CD4-positive, alpha-beta T cell (primary cell): ENCODE data around the gene SASH1. TPM values are rescaled to one million over a fixed set of nuclear protein-coding genes. Genes with fewer than 3 reads are reported as not detected.

Experiments used
- ATAC-seq: fragments of 200-7000 bp; cut with Tn5 transposase; one replicate; pipeline ENCODE4 v1.10.0; 2022; ENCODE audit warnings: mild to moderate bottlenecking; ENCODE audit not compliant: poor library complexity
- CTCF ChIA-PET: fragments of 350-600 bp; sonication (Branson Sonifier 250); formaldehyde crosslinking; loops from one replicate; lab custom pipeline; 2021; ENCODE audit warnings: antibody characterized with exemption, inconsistent platforms; lab: Charles Lee
- POLR2A ChIA-PET: fragments of 350-600 bp; sonication (Branson Sonifier 250); formaldehyde crosslinking; loops from one replicate; lab custom pipeline; 2021; ENCODE audit warnings: antibody characterized with exemption, inconsistent platforms; lab: Charles Lee
- DNase-seq, 14 experiments: peaks; one replicate each; pipeline ENCODE4 v3.0.0-alpha.2; 2013 to 2020; ENCODE audit warnings: mixed read lengths in 2 of 14
- H3K27ac ChIP-seq, 2 donors: one replicate each; pipeline versions ENCODE4 v1.5.1 to v1.7.0; 2013; ENCODE audit warnings: low read length in 2 of 2, low read depth in 1 of 2, mild to moderate bottlenecking in 1 of 2
- H3K27me3 ChIP-seq, 2 experiments: 1 replicate in 1 of 2; 2 replicates in 1 of 2; pipeline versions ENCODE4 v1.6.1 to v1.7.0; 2013; ENCODE audit warnings: low read length in 2 of 2, control low read depth in 1 of 2, mild to moderate bottlenecking in 1 of 2, moderate library complexity in 1 of 2; ENCODE audit not compliant: insufficient read depth in 2 of 2, control insufficient read depth in 1 of 2
- H3K36me3 ChIP-seq: one replicate; pipeline ENCODE4 v1.6.1; 2013; ENCODE audit warnings: low read length, control low read depth; ENCODE audit not compliant: insufficient read depth
- H3K4me1 ChIP-seq: one replicate; pipeline ENCODE4 v1.6.1; 2013; ENCODE audit warnings: low read length, control low read depth; ENCODE audit not compliant: insufficient read depth
- H3K4me3 ChIP-seq: one replicate; pipeline ENCODE4 v1.5.1; 2013; ENCODE audit warnings: mild to moderate bottlenecking, low read length, moderate library complexity
- H3K9me3 ChIP-seq, 2 experiments: 1 replicate in 1 of 2; 2 replicates in 1 of 2; pipeline versions ENCODE4 v1.6.1 to v1.7.0; 2013; ENCODE audit warnings: low read length in 2 of 2, mild to moderate bottlenecking in 2 of 2, control low read depth in 1 of 2, moderate library complexity in 1 of 2; ENCODE audit not compliant: control insufficient read depth in 1 of 2, insufficient read depth in 1 of 2
- H3K27ac Mint-ChIP-seq: one replicate; pipeline ENCODE4 v1.8.0; 2020; ENCODE audit warnings: mixed read lengths
- H3K27me3 Mint-ChIP-seq: one replicate; pipeline ENCODE4 v1.8.0; 2021; ENCODE audit warnings: mixed read lengths
- H3K36me3 Mint-ChIP-seq: one replicate; pipeline ENCODE4 v1.8.0; 2021; ENCODE audit warnings: low read depth, mixed read lengths
- H3K4me1 Mint-ChIP-seq: one replicate; pipeline ENCODE4 v1.8.0; 2021; ENCODE audit warnings: low read depth, mixed read lengths
- H3K4me3 Mint-ChIP-seq: one replicate; pipeline ENCODE4 v1.8.0; 2020; ENCODE audit warnings: mild to moderate bottlenecking, mixed read lengths
- H3K9me3 Mint-ChIP-seq: one replicate; pipeline ENCODE4 v1.8.0; 2020; ENCODE audit warnings: mixed read lengths
- intact Hi-C, 2 experiments: fragments of 100-400 bp; cut with DNase I in 1 of 2; cut with micrococcal nuclease in 1 of 2; formaldehyde crosslinking; loops; one replicate each; pipeline versions ENCODE4 v1.15.1 to v1.9.0; 2023 to 2025; cut with DNase I, micrococcal nuclease
- total RNA-seq, 174 experiments: library from RNA in 2 of 174; stranded (reverse) in 2 of 174; gene quantifications; one replicate each; pipeline ENCODE4 v1.2.3 and lab custom pipeline; 2021 to 2026
- TF ChIP-seq, protein P1 (sequence below): fragments of 200-600 bp; IDR thresholded peaks from one replicate; pipeline ENCODE4 v1.8.0; 2022; ENCODE audit warnings: antibody characterized with exemption, mild to moderate bottlenecking

The SASH1 gene
- total RNA-seq, 2 experiments from 2014 or later = 0.58 to 0.75 TPM

DNA sequence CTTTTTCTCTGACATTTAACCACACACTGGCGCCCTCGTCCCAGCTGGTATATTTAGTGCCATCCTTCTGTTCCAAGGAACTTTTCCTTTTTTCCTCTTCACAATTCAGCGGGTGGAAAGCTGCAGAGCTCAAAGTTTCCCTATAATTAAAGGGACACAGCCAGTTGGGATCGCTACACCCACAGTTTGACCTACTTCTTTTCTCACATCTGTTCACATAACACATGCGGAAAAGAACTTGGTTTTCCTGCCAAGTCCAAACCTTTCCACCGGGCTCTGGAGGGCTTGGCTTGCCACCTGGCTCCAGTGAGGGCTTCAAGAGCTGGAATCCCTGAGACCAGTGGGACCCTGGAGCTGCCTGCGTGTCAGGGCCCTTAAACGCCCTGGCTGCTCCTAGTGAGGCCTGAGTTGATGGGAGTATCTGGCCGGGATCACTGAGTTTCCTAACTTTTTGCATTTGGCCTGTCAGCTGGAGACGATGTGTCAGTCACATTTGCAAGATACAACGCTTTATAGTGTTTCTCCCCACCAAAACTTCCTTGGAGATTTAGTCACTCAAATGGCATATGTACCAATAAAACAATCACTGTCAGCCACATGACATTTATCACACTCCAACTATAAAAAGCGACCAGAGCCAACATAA lies 176.0 kb downstream of the SASH1 start:
- DNase-seq (no peak), ATAC-seq (no peak)
- H3K4me1 ChIP-seq = no peaks in the 10 kb centered on the region
- no peaks in the 10 kb centered on the region for H3K9me3 ChIP-seq
- no peaks in the 10 kb centered on the region for H3K9me3 Mint-ChIP-seq
- intact Hi-C loops = no loop called here
- no peak overlapping the region for H3K27ac Mint-ChIP-seq
- TF ChIP-seq, protein P1, sequence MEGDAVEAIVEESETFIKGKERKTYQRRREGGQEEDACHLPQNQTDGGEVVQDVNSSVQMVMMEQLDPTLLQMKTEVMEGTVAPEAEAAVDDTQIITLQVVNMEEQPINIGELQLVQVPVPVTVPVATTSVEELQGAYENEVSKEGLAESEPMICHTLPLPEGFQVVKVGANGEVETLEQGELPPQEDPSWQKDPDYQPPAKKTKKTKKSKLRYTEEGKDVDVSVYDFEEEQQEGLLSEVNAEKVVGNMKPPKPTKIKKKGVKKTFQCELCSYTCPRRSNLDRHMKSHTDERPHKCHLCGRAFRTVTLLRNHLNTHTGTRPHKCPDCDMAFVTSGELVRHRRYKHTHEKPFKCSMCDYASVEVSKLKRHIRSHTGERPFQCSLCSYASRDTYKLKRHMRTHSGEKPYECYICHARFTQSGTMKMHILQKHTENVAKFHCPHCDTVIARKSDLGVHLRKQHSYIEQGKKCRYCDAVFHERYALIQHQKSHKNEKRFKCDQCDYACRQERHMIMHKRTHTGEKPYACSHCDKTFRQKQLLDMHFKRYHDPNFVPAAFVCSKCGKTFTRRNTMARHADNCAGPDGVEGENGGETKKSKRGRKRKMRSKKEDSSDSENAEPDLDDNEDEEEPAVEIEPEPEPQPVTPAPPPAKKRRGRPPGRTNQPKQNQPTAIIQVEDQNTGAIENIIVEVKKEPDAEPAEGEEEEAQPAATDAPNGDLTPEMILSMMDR = no peak
- H3K4me3 Mint-ChIP-seq = no peak overlapping the region
- peaks cover 17% of the 10 kb centered on the region for H3K27me3 Mint-ChIP-seq
- H3K4me3 ChIP-seq = no peak overlapping the region
- no peak overlapping the region for H3K27ac ChIP-seq
- no peaks in the 10 kb centered on the region for H3K4me1 Mint-ChIP-seq
- CTCF ChIA-PET = no interaction called here
- no peaks in the 10 kb centered on the region for H3K36me3 ChIP-seq
- POLR2A ChIA-PET = no interaction called here
- H3K36me3 Mint-ChIP-seq = no peaks in the 10 kb centered on the region
- H3K27me3 ChIP-seq = no peaks in the 10 kb centered on the region

DNA sequence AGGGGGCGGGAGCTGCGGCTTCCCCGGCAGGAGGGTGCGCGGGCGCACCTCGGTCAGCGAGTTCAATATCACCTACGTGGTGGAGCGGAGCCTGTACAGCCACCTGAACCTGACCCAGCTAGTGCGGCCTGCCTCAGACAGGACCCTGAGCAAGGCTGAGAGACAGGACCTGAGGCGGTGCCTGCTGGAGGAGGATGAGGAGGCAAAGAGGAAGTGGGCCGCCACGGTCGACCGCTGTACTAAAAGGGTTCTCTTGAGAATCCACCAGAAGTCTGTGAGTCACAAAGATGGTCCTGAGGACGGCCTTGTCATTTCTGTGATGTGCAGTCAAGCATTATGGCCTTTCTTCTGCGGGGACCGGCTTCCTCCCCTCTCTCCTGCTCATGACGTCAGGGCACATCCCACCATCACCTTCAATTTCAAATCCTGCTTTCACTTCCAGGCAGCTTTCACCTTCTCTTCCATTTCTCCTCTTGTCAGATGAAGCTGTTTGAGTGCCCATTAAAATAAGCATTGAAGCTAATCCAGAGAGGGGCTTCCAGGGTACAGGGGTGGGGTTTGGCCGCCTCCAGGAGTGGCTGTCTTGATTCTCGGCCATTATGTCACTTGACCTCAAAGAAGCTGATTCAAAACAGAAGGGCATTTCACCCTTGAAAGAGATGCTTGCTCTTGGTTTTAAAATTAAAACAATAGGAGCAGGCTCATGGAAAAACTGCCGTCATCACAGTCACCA lies 177.6 kb downstream of the SASH1 start:
- ChIA-PET CTCF (no interaction called here), POLR2A (no interaction called here)
- no peaks in the 10 kb centered on the region for H3K36me3 ChIP-seq
- no peaks in the 10 kb centered on the region for H3K4me1 Mint-ChIP-seq
- intact Hi-C loops = no loop called here
- no peak overlapping the region for H3K4me3 Mint-ChIP-seq
- H3K36me3 Mint-ChIP-seq = no peaks in the 10 kb centered on the region
- H3K27ac ChIP-seq = no peak overlapping the region
- H3K9me3 ChIP-seq = no peaks in the 10 kb centered on the region
- peaks cover 3% of the 10 kb centered on the region for H3K4me1 ChIP-seq
- DNase-seq = no peak
- peaks cover 5% of the 10 kb centered on the region for H3K27me3 Mint-ChIP-seq
- H3K4me3 ChIP-seq = no peak overlapping the region
- H3K27me3 ChIP-seq = no peaks in the 10 kb centered on the region
- ATAC-seq = no peak
- H3K9me3 Mint-ChIP-seq = no peaks in the 10 kb centered on the region
- TF ChIP-seq, protein P1 = no peak
- no peak overlapping the region for H3K27ac Mint-ChIP-seq

DNA sequence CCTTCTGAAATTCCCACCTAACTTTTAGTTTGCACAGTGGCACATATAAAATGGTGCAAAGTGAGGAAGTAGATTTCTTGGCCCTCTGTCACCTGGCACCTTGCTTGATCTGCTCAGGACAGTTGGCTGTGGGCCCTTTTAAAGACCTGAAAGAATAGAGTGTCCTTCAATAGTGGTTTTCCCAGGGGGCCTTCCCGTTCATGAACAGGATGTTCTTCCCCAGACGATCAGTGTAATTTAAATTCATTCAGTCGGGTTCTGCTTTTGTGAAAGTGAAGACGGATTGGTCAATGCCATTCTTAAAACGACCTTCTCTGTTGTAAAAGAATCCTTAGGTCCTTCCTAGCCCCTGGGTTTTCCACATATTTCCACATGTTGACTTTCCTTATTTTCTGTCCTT lies 178.5 kb downstream of the SASH1 start:
- TF ChIP-seq, protein P1 = no peak
- ATAC-seq (no peak), DNase-seq (no peak)
- Histone ChIP-seq H3K27ac (no peak overlapping the region), H3K9me3 (no peaks in the 10 kb centered on the region), H3K27me3 (no peaks in the 10 kb centered on the region), H3K4me3 (no peak overlapping the region), H3K36me3 (no peaks in the 10 kb centered on the region), H3K4me1 (peaks cover 3% of the 10 kb centered on the region)
- ChIA-PET POLR2A (no interaction called here), CTCF (no interaction called here)
- Mint-ChIP-seq H3K27ac (no peak overlapping the region), H3K4me1 (no peaks in the 10 kb centered on the region), H3K36me3 (no peaks in the 10 kb centered on the region), H3K9me3 (no peaks in the 10 kb centered on the region), H3K27me3 (peaks cover 5% of the 10 kb centered on the region), H3K4me3 (no peak overlapping the region)
- intact Hi-C loops = no loop called here
